ENCODE results near the gene GPR155.

GPR155 gene, protein sequence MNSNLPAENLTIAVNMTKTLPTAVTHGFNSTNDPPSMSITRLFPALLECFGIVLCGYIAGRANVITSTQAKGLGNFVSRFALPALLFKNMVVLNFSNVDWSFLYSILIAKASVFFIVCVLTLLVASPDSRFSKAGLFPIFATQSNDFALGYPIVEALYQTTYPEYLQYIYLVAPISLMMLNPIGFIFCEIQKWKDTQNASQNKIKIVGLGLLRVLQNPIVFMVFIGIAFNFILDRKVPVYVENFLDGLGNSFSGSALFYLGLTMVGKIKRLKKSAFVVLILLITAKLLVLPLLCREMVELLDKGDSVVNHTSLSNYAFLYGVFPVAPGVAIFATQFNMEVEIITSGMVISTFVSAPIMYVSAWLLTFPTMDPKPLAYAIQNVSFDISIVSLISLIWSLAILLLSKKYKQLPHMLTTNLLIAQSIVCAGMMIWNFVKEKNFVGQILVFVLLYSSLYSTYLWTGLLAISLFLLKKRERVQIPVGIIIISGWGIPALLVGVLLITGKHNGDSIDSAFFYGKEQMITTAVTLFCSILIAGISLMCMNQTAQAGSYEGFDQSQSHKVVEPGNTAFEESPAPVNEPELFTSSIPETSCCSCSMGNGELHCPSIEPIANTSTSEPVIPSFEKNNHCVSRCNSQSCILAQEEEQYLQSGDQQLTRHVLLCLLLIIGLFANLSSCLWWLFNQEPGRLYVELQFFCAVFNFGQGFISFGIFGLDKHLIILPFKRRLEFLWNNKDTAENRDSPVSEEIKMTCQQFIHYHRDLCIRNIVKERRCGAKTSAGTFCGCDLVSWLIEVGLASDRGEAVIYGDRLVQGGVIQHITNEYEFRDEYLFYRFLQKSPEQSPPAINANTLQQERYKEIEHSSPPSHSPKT

DNA sequence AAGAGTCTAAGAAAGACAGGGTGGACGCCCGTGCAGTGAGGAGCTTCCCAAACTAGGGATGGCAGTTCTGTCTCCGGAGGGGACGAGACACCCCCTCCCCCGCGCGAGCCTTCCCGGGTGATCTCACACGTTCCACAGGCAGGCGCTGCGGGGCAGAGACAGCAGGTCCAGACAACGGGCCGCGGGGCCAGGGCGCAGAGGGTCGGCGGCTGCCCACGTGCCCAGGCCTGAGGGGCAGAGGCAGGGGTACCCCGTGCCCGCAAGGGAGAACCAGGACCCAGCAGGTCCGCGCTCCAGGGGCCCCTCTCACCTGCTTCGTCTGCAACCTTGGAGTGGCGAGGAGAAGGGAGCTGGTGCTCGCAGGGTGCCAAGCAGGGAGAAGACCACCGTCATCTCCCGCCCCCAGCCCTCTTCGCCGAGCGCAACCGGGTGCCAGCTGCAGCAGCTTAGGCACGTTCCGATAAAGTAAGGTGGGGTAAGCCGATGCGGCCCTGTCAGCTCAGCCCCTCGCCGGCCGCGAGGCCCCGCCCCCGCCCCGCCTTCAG lies at the start of gene GPR155:
GPR155 (minus strand) TSS at position 467 of the 545 bp plus-strand sequence. CDS start 5,073 bp downstream, outside the sequence.
- TF ChIP-seq, protein P1, sequence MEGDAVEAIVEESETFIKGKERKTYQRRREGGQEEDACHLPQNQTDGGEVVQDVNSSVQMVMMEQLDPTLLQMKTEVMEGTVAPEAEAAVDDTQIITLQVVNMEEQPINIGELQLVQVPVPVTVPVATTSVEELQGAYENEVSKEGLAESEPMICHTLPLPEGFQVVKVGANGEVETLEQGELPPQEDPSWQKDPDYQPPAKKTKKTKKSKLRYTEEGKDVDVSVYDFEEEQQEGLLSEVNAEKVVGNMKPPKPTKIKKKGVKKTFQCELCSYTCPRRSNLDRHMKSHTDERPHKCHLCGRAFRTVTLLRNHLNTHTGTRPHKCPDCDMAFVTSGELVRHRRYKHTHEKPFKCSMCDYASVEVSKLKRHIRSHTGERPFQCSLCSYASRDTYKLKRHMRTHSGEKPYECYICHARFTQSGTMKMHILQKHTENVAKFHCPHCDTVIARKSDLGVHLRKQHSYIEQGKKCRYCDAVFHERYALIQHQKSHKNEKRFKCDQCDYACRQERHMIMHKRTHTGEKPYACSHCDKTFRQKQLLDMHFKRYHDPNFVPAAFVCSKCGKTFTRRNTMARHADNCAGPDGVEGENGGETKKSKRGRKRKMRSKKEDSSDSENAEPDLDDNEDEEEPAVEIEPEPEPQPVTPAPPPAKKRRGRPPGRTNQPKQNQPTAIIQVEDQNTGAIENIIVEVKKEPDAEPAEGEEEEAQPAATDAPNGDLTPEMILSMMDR (IDR thresholded peaks at IDR 0.05; ENCODE audit: low read depth, low read length, missing control alignments) = peak; percentile 5
- peak within 1 kb of the TSS; percentile 76 for H3K4me3 ChIP-seq (ENCODE audit: low read depth, low read length)
- DNase-seq (ENCODE audit: low read depth) = no peak
- in situ Hi-C loops (cut with HindIII; ENCODE audit: low sequenced_read_pairs) = no loop called here

DNA sequence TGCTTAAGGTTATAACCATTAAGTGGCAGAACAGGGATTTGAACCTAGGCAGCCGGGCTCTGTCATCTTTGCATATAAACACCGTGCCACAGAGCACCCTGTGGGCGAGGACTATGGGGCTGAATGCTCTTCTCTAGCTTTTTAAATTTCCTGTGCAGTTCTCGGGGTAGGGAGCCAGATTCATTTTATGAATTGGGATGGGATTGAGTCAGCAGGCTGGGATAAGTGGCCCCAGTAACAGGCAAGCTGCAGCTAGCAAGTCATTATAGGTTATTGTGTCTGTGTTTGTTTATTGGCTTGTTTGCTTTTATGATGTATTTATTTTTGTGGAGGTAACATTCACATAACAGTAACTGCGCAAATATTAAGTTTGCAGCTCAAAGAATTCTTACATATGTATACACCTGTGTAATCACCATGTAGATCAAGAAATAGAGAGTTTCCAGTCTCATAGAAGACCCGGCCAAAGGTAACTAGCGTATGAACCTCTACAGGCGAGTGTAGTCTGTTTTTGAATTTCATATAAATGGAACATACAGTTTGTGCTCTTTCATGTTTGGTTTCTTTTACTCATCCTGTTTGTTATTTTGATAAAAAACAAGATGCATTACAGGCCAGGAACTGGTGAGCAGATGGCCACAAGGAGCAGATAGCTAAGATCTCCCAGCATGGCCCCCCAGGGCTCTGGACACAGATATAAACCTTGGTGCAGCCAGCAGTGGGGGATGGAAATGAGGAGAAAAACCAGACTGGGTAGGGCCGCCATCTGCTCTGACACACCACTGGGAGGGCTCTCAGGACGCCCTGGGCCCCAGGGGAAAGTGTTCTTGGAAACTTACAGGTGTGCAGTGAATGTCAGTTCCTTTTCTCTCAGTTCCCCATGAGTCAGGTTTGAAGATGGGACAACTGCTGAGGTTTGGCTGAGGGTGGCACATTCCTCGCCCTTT lies 49.2 kb upstream of the GPR155 start:
- DNase-seq (ENCODE audit: low read depth) = no peak
- in situ Hi-C loops (cut with HindIII; ENCODE audit: low sequenced_read_pairs) = no loop called here
- TF ChIP-seq, protein P1 (IDR thresholded peaks at IDR 0.05; ENCODE audit: low read depth, low read length, missing control alignments) = no peak
- H3K4me3 ChIP-seq (ENCODE audit: low read depth, low read length) = no peak overlapping the region

DNA sequence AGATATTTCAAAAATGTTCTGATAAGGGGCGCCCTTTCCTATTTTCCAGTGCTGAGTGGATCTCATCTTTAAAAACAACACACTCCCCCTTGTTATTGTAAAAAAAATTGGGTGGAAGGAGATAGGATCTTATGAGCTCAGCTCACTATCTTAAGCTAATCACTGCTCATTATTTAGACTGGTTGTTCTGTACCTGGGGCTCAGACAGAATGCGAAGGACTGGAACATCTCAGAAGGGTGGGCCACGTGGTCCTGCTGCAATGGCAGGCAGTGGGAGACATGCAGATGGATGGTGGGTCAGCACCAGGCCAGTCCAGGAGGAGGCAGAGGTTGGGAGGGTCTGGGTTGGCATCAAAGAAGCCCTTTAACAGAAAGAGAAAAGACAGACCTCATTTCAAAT lies 48.3 kb upstream of the GPR155 start:
- TF ChIP-seq, protein P1 (IDR thresholded peaks at IDR 0.05; ENCODE audit: low read depth, low read length, missing control alignments) = no peak
- in situ Hi-C loops (cut with HindIII; ENCODE audit: low sequenced_read_pairs) = no loop called here
- DNase-seq (ENCODE audit: low read depth) = no peak

DNA sequence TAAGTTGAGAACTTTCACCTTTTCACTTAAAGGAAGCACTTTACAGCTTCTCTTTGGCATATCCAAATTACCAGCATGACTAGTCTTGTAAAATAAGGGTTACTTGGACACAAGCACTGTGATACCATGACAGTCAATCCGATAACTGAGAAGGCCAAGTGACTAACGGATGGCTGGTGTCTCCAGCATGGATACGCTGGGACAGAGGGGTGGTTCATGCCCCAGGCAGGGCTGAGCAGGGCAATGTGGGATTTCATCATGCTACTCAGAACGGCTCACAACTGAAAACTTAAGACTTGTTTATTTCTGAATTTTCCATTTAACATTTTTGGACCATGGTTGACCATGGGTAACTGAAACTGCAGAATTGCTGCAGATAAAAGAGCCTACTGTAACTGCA lies 43.1 kb upstream of the GPR155 start:
- TF ChIP-seq, protein P1 (IDR thresholded peaks at IDR 0.05; ENCODE audit: low read depth, low read length, missing control alignments) = no peak
- no peak for DNase-seq (ENCODE audit: low read depth)
- in situ Hi-C loops (cut with HindIII; ENCODE audit: low sequenced_read_pairs) = no loop called here
- no peak overlapping the region for H3K4me3 ChIP-seq (ENCODE audit: low read depth, low read length)

More for the DNA sequence above, 48.3 kb upstream of the GPR155 start:
- H3K4me3 ChIP-seq (ENCODE audit: low read depth, low read length) = no peak overlapping the region

DNA sequence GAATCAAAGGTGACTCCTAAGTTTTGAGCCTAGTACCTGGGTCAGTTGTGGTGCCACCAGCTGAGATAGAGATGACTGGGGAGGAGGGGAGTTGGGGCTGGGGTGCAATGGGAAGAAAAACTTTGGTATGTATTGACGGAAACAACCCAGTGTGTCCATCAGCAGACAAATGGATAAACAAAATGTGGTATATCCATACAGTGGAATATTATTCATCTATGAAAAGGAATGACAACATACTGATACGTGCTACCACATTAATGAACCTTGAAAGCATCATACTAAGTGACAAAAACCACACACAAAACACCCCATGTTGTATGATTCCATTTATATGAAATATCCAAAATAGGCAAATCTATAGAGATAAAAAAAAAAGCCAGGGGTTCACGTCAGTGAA lies 41.1 kb upstream of the GPR155 start:
- no peak for DNase-seq (ENCODE audit: low read depth)
- H3K4me3 ChIP-seq (ENCODE audit: low read depth, low read length) = no peak overlapping the region
- TF ChIP-seq, protein P1 (IDR thresholded peaks at IDR 0.05; ENCODE audit: low read depth, low read length, missing control alignments) = no peak
- in situ Hi-C loops (cut with HindIII; ENCODE audit: low sequenced_read_pairs) = no loop called here

Data from astrocyte of the cerebellum (primary cell).